GM19455 (cell line): Measurements from ENCODE around the gene ALDOC.
A peak's percentile ranks its signal among the peaks of the same experiment; 100 is the strongest.

Experiments
- ATAC-seq: cut with Tn5 transposase; IDR thresholded peaks from one replicate; pipeline ENCODE4 v1.9.1; 2021; ENCODE audit not compliant: unreplicated experiment

Gene ALDOC

DNA sequence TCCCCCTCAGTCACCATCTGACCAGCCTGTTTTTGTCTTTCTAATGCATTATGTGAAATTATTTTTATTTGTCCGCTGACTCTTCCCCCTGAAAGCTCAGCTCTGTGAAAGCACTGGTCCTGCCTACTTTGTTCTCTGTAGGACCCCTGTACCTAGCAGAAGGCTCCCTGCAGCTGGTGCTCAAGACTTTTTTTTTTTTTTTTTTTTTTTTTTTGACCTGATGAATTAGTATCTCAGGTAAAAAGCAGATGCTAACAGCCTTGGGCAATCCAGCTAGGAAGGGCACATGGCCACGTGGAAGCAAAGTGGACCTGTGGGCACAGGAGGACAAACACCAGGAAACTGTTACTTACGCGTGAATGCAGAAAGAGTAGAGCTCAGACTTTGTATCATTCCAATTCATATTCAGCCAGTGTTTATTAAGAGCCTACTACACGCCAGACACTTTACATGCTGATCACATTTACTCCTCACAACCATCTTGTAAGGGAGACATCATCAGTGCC lies 23.6 kb downstream of the ALDOC start:
- no peak for ATAC-seq

DNA sequence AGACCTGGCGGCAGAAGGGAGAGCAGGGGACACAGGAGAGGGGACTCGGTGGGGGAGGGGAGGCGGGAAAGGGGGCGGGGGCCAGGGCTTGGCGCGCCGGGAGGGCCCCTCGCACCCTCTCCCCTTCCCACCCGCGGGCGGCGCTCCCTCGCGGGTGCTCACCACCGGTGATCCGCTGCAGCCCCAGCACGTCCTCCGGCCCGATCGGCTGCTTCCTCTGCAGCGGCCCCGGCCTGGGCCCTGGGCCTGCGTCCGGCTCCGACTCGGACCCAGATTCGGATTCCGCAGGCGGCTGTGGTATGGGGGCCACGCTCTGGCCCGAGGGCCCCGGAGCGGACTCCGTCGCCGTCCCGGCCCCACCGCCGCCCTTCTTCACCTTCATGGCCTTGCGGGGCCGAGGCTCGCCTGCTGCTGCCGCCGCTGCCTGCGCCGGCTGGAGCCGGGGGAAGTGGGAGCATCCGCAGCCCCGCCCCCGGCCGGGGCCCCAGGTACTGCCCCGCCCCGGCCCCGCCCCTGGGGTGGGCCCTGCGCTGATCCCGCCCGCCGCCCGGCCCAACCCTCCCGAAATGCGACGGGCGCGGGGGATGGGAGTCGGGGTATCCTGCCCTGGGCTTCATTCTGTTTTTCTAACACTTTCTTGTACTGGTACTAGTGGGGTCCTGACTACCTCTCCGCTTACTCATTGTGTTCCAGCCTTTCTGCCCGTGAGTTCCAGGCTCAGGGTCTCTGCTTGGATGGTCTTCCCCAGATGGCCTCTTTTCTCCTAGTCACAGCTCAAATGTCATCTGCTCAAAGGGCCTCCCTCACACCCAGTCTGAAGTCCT lies 24.3 kb downstream of the ALDOC start, which contains the start of gene UNC119:
UNC119 (minus strand) TSS at position 449 of the 824 bp plus-strand sequence; CDS start at position 382, 67 bp downstream.
- ATAC-seq = peak; percentile 56

DNA sequence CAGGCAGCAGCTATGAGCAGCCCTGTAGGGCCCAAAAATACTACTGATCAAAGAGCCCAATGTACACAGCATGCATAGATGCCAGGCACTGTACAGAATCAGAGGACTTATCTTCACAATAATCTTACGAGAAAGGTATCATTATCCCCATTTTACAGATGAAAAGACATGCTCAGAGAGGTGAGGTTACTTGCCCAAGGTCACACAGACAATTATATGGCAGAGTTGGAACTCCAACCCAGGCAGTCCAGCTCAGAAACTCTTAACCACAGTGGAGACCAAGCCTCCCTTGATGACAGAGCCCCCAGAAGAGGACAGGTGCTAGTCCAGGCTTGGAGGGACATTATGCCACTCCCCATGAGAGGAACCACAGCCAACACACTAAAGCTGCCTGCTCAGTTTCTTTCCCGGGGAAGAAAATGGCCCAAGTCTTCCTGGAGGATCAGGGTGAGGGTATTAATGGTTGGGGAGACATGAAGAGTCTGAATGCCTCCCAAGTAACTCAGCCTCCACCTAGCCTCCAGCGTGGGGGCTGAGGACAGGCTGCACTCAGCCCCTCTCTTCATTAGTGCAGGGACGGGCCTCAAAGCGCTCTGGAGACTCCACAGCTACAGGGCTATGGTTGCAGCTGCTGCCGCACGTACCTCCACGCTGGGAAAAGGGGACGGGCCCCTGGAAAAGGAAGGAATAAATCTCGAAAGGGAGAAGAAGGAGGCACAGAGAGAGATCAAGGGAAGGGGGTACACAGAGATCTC lies 25.1 kb downstream of the ALDOC start:
- ATAC-seq = no peak

- ATAC-seq = no peak
These were observed 25.8 kb downstream of the ALDOC start for GRCh38 chr17:28550858-28551257.

DNA sequence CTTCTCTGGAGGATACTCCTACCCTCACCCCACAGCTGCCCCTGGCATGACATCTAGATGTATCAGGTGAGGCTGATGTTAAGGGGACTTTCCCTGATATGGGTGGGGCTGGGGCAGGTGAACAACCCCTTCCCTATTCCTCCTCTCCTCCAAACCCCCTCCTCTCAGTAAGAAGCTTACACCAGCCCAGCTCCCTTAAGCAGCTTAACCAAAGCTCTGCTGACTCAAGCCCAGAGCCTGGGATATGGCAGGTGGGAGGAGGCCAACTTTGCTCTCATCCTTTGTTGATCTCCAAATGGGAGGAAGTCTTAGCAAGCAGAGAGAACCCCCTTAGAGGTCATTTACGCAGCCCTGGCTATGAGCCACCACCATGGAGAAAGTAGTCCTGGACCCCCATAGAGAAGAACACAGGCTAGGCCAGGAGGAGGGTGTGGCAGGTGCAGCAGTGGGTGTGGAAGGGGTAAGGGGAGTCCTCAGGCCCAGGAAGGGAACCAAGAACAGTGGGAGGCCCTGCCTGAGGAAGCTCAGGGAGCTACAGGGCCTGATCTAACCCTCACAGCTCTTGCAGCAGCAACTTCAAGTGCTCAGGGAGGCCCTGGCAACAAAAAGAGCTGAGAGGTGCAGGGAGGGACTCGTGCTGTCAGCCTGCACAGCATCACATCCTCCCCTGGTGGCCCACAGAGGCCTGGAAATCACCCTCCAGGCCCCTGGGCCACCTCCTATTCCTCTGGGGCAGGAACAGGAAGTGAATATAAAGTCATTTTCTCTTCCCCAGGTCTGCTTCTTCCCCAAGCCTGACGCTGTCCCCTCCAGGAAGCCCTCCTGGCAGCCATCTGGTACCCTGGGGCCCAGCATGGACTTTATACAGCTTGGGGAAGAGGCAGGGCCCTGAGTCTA lies 27.2 kb downstream of the ALDOC start:
- ATAC-seq = no peak

- no peak for ATAC-seq
These were observed 28.1 kb downstream of the ALDOC start for GRCh38 chr17:28548417-28549130.

GRCh38 chr17:28547623-28548416 lies 28.9 kb downstream of the ALDOC start:
- ATAC-seq = no peak

DNA sequence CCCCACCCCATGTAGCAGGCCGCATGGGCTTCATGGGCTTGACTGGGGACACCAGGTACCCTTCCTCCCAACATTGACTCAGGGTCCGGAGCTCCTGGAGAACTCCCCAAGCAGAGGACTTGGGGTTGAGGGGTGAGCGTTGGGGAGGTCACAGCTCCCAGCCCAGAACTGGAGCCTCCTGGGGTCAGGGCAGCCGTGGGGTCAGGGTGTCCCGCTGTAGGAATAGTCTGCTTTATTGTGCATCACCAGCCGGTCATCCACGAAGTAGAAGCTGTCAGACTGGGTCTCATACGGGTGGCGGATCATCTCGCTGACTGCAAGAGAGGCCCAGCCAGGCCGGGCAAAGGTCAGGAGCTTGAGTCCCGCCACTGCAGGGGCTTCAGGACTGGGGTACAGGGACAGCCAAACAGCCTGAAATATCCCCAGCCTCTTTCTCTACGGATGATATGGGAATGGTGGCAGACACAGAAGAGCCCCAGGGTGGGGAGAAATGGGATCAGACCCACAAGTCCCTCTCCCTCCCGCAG lies 29.5 kb downstream of the ALDOC start:
- no peak for ATAC-seq

GRCh38 chr17:28545787-28546415 lies 30.8 kb downstream of the ALDOC start:
- no peak for ATAC-seq

GRCh38 chr17:28545141-28545503 lies 31.6 kb downstream of the ALDOC start:
- ATAC-seq = no peak

DNA sequence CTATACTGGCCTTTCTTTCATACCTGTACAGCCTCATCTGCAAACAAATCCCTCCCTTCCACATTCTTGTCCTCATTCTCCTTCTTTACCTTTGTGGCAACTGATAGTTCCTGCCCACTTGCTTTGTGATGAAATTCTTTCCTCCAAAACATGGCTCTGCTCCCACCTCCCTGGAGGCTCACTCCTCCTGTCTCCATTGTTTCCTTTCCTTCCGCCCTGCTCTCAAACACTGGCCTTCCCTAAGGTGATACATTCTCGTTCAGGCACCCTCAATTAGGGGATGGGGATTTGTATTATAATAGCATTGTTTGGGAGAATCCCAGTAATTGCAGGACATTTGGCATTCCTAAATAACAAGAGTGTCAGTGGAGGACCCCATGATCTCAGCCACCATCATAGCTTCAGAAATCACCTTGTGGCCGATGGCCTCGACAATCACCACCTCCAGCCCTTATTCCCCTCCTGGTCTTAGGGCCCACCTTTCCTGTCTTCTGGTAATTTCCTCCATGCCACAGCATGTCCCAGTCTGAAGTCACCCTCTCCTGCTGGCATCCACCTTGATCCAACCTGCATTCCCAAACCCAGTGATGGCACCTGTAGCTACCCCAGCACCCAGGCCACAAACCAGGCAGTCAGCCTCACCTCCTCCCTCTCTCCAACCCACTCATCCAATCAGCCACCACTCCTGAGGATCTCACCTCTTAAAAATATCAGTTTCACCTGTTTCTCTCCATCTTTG lies 32.1 kb downstream of the ALDOC start:
- no peak for ATAC-seq

GRCh38 chr17:28541439-28541838 lies 35.3 kb downstream of the ALDOC start:
- no peak for ATAC-seq

DNA sequence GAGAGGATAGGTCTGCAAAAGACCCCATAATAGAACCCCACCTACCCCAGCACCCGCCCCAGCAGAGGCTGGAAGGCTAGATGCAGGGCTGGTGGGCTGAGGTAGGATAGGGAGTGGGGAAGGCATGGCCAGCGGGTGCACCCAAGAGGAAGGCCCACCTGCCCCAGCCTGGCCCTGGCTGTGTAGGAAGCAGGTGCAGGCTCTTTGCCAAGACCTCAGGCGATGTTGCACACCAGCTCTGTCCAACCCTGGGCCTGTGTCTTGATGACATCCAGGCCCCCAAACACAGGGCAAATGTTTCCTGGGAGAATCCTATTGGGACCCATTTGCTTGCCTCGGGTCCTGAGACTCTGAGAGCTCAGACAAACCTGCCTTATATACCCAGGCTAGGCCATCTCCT lies 36.5 kb downstream of the ALDOC start:
- ATAC-seq = no peak

DNA sequence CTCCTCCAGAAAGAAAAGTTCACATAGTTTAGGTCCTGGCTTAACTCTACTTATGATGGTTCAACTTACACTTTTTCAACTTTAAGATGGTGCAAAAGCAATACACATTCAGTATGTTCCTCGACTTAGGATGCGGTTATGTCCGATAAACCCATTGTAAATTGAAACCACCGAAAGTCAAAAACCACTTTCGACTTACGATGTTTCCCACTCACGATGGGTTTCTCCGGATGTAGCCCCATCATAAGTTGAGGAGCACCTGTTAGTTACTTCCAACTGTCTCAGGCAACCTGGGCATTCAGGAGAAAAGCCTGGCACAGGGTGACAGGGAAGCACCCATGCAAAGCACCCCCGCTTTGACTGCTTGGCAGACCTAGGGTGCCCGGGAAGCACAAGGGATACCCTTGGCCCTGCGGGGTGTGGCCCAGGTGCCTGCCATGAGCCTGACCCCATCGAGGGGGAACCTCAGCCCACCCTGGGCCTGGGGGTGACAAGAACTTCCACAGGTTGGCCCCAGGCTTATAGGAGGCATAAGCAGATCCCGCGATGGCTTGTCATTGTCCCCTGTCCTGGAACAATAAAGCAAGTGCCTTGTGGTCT lies 38.3 kb downstream of the ALDOC start:
- no peak for ATAC-seq

GRCh38 chr17:28537219-28537610 lies 39.5 kb downstream of the ALDOC start:
- ATAC-seq = no peak

GRCh38 chr17:28536532-28537218 lies 40.0 kb downstream of the ALDOC start:
- no peak for ATAC-seq

DNA sequence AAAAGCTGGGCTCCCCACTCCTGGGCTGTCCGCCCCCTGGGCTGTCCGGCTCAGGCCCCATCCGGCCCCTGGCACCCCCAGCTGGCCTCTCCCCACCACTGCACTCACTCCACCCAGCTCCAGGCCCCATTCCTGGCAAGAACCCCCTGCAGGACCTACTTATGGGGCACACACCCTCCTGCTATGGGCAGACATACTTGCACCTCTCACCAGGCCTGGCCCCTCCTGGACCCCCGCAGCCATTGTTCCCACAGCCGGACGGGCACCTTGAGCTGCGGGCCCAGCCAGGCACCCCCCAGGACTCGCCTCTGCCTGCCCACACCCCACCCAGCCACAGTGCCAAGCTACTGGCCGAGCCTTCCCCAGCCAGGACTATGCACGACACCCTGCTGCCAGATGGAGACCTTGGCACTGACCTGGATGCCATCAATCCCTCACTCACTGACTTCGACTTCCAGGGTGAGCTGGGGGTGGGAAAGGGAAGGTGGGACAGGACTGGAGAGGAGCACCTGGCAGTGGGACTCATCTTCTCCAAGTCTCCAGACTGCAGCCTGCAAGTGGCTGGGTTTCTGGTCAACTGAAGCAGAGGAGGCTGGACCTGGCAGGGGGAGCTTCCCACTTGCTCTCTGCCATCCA lies 41.8 kb downstream of the ALDOC start:
- no peak for ATAC-seq
